IPS-20b (cell line): Measurements from ENCODE around the gene EHBP1L1.

Experiments used
- H3K27ac ChIP-seq: one replicate; pipeline ENCODE4 v1.5.1; 2013; ENCODE audit warnings: low read length
- H3K27me3 ChIP-seq: 2 replicates; pipeline ENCODE4 v1.6.1; 2013; ENCODE audit warnings: mild to moderate bottlenecking, low read length, inconsistent platforms; ENCODE audit not compliant: insufficient read depth
- H3K36me3 ChIP-seq: 2 replicates; pipeline ENCODE4 v1.6.1; 2013; ENCODE audit warnings: low read depth, mild to moderate bottlenecking, inconsistent platforms, low read length, moderate library complexity; ENCODE audit not compliant: insufficient read depth
- H3K4me1 ChIP-seq: 2 replicates; pipeline ENCODE4 v1.6.1; 2013; ENCODE audit warnings: mild to moderate bottlenecking, control low read depth, inconsistent platforms, low read length, moderate library complexity; ENCODE audit not compliant: insufficient read depth
- H3K4me3 ChIP-seq: 2 replicates; pipeline ENCODE4 v1.5.1; 2013; ENCODE audit warnings: mild to moderate bottlenecking, low read length, inconsistent platforms
- H3K9ac ChIP-seq: 2 replicates; pipeline ENCODE4 v1.6.1; 2013; ENCODE audit warnings: low read depth, mild to moderate bottlenecking, inconsistent platforms, low read length, moderate library complexity
- H3K9me3 ChIP-seq: 2 replicates; pipeline ENCODE4 v1.6.1; 2013; ENCODE audit warnings: mild to moderate bottlenecking, low read depth, low read length, inconsistent platforms; ENCODE audit not compliant: insufficient read depth

Gene EHBP1L1

DNA sequence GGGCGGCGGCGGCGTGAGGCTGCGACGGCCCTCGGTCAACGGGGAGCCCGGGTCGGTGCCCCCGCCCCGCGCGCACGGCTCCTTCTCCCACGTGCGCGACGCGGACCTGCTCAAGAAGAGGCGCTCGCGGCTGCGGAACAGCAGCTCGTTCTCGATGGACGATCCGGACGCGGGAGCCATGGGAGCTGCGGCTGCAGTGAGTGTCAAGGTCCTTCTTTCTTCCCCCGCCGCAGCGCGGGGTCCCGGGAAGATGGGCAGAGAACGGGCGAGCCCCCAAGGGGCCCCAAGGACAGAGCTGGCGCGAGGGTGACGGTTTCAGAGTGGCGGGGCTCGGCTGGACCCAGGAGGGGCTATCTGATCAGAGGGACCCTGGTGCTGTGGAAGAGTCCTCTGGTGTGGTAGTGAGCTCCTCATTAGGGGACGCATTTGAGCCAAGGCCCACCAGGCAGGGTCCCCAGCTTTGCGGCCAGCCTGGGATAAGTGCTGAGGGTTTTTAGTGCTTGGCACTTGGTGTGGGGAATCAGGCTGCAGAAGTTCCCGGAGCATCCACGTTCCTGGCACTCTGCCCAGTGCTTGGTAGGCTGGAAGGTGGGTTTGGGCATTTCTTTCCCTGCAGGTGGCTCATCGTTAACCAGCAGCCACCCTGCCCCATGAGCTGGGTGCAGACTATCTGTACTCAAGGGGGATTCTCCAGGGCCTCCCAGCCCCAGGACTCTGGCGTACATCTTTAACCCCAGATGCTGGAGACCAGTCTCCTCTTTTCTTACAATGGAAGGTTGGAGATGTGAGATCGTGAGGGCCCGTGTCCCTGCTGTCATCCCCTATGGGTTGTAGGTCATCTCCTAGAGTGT, 9.8 kb downstream of the EHBP1L1 start:
- H3K4me1 ChIP-seq: no peaks in the 10 kb centered on the region
- no peak overlapping the region for H3K4me3 ChIP-seq
- H3K36me3 ChIP-seq: no peaks in the 10 kb centered on the region
- H3K9ac ChIP-seq: no peak overlapping the region
- H3K27ac ChIP-seq: no peak overlapping the region
- H3K9me3 ChIP-seq: no peaks in the 10 kb centered on the region
- peaks cover 55% of the 10 kb centered on the region for H3K27me3 ChIP-seq

DNA sequence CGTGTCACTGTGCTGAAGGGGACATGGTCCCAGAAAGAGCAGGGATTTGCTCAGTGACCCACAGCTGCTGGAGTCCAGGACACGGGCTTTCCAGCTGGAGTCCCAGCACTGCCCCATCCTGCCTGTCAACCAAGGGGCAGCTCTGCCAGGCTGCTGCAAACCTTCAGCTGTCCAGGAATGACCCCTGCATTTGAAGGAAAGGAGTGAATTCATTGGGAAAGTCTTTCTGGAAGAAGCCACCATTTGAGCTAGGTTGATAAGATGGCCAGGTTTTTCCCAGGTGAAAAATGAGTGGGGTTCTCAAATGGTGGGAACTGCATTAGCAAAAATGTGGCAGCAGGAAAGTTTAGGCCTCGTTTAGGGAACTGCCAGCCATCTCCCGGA, 10.4 kb downstream of the EHBP1L1 start:
- no peaks in the 10 kb centered on the region for H3K36me3 ChIP-seq
- H3K4me1 ChIP-seq: no peaks in the 10 kb centered on the region
- H3K4me3 ChIP-seq: no peak overlapping the region
- peaks cover 61% of the 10 kb centered on the region for H3K27me3 ChIP-seq
- no peak overlapping the region for H3K9ac ChIP-seq
- H3K27ac ChIP-seq: no peak overlapping the region
- H3K9me3 ChIP-seq: no peaks in the 10 kb centered on the region

- Histone ChIP-seq H3K4me1 (no peaks in the 10 kb centered on the region), H3K9me3 (no peaks in the 10 kb centered on the region), H3K27ac (no peak overlapping the region), H3K27me3 (peaks cover 65% of the 10 kb centered on the region), H3K36me3 (no peaks in the 10 kb centered on the region), H3K9ac (no peak overlapping the region), H3K4me3 (no peak overlapping the region)
These were observed 10.8 kb downstream of the EHBP1L1 start for GRCh38 chr11:65586676-65587075.

GRCh38 chr11:65588199-65589054, 12.6 kb downstream of the EHBP1L1 start:
- no peak overlapping the region for H3K27ac ChIP-seq
- no peaks in the 10 kb centered on the region for H3K4me1 ChIP-seq
- H3K4me3 ChIP-seq: no peak overlapping the region
- no peak overlapping the region for H3K9ac ChIP-seq
- H3K27me3 ChIP-seq: peaks cover 68% of the 10 kb centered on the region
- no peaks in the 10 kb centered on the region for H3K36me3 ChIP-seq
- no peaks in the 10 kb centered on the region for H3K9me3 ChIP-seq

- no peaks in the 10 kb centered on the region for H3K4me1 ChIP-seq
- H3K36me3 ChIP-seq: no peaks in the 10 kb centered on the region
- no peak overlapping the region for H3K9ac ChIP-seq
These were observed 13.8 kb downstream of the EHBP1L1 start for GRCh38 chr11:65589444-65590239.

GRCh38 chr11:65590240-65590738, 14.4 kb downstream of the EHBP1L1 start:
- H3K4me1 ChIP-seq: no peaks in the 10 kb centered on the region
- H3K4me3 ChIP-seq: no peak overlapping the region
- no peak overlapping the region for H3K9ac ChIP-seq
- no peaks in the 10 kb centered on the region for H3K36me3 ChIP-seq
- H3K27me3 ChIP-seq: peaks cover 61% of the 10 kb centered on the region
- no peak overlapping the region for H3K27ac ChIP-seq
- no peaks in the 10 kb centered on the region for H3K9me3 ChIP-seq

More at GRCh38 chr11:65589444-65590239, 13.8 kb downstream of the EHBP1L1 start:
- peaks cover 66% of the 10 kb centered on the region for H3K27me3 ChIP-seq
- no peak overlapping the region for H3K27ac ChIP-seq
- H3K4me3 ChIP-seq: no peak overlapping the region
- H3K9me3 ChIP-seq: no peaks in the 10 kb centered on the region

DNA sequence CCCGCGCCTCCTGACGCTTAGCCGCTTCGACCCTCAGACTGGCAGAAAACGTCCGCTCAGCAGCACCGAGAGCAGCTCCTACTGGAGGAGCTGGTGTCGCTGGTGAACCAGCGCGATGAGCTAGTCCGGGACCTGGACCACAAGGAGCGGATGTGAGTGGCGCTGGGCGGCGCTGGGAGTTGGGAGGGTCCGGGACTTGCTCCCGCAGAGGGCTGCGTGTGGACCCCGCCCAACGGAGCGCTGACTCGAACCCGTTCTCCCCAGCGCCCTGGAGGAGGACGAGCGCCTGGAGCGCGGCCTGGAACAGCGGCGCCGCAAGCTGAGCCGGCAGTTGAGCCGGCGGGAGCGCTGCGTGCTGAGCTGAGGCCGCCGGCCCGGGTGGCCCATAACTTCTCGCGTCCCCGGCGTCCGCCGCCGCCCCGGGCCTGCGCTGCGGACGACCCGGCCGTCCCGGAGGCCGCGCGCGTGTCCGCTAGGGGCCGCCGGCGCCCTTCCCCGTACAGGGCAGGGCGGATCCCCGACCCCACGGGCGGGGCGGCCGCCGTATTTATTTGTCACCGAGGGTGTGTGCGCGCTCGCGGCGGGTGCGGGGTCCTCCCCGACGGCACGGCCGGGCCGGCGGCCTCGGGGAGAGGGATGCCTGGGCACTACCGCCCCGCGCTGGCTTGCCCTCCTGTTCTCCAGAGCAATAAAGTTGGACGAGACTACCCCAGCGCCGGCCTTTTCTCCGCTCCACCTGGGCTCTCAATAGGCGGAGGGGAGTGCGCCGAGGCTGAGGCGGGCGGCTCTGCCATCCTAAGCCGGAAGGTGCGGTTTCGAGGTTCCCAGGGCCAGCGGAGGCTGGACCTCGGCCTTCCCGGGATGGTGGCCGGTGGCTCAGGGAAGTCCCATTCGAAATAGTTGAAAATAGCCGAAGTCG, 16.3 kb downstream of the EHBP1L1 start:
- Histone ChIP-seq H3K4me3 (peak overlapping the region; percentile 66), H3K4me1 (no peaks in the 10 kb centered on the region), H3K9ac (peak overlapping the region; percentile 37; the same call in 1 of the 2 replicates), H3K36me3 (no peaks in the 10 kb centered on the region), H3K9me3 (no peaks in the 10 kb centered on the region), H3K27ac (no peak overlapping the region), H3K27me3 (peaks cover 47% of the 10 kb centered on the region)

DNA sequence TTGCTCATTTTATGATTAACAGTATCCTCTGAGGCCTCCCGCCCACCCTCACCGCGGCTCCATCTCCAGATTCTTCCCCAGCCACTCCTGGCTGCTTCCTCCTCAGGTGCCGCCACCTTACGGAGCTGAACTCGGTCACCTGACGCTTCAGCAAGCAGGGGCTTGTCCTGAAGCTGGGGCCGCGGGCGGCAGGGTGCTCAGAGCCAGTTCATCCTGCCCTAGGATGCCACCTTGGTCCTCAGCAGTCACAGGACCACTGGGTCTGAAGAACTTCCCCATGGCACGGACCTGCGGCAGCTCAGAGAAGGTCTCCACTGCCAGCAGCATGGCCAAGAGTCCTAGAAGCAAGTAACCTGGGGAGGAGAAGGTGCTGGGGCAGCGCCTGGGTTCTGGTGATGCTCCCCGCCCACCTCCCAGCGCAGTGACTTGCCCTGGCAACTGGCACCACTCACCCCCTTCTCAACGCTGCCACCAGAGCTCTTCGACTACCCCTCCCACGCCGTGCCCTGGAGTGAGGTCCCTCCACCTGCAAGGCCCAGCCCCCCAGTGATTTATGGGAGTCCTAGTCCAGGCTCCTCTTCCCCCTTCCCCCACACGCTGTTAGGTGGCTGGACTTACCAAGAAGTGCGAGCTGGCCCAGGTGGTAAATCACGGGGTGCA, 17.1 kb downstream of the EHBP1L1 start:
- H3K9me3 ChIP-seq: no peaks in the 10 kb centered on the region
- H3K4me1 ChIP-seq: no peaks in the 10 kb centered on the region
- H3K27ac ChIP-seq: no peak overlapping the region
- H3K4me3 ChIP-seq: peak overlapping the region; percentile 66
- H3K36me3 ChIP-seq: no peaks in the 10 kb centered on the region; the same call in 1 of the 2 replicates
- no peak overlapping the region for H3K9ac ChIP-seq
- peaks cover 47% of the 10 kb centered on the region for H3K27me3 ChIP-seq

DNA sequence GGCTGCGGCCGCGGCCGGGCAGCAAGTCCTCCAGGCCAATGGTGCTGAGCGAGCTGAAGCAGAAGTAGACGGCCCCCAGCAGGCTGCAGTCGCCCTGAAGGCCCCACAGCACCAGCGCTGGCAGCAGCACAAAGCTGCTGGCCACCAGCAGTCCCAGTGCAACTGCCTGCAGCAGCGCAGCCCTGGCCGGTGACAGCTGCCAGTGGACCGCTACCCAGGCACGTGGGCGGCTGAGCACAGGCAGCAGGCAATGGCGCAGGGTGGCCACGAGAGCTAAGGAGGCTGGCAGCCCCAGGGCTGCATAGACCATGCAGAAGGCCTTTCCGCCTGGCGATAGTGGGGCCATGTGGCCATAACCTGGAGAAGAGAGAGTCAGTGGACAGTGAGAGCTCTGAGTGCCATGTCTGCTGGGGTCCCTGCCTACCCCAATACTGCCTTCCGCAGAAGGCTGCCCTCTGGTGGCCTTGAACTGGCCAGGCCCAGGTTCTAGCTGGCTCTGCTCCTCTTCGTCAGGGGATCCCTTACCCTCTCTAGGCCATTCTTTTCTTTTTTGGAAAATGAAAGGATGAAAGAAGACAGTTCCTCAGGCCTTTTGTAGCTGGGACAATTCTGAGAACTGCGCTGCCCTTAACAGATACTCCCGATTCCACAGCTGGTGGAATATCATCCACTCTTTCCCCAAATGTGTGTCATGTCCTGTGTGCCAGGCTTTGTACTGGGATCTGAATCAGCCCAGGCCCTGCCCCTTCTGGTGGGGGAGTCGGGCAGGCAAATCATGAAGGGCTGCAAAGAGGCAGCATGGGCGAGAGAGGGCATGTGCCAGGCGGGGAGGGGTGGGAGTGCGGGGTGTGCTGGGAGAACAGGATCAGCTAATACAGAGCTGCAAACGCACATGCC, 17.9 kb downstream of the EHBP1L1 start:
- H3K27me3 ChIP-seq: peaks cover 47% of the 10 kb centered on the region
- no peaks in the 10 kb centered on the region; the same call in 1 of the 2 replicates for H3K36me3 ChIP-seq
- H3K4me3 ChIP-seq: no peak overlapping the region
- H3K9me3 ChIP-seq: no peaks in the 10 kb centered on the region
- H3K9ac ChIP-seq: no peak overlapping the region
- no peak overlapping the region for H3K27ac ChIP-seq
- no peaks in the 10 kb centered on the region for H3K4me1 ChIP-seq
